NCI-H187 (cell line): Measurements from ENCODE around the gene KBTBD13.
"Not testable (repeated sequence)": the region's sequence is repeated elsewhere in the genome, so short reads cannot be mapped to it uniquely, and the experiment has no call there.

Source experiments
- DNase-seq, 2 experiments: peaks; one replicate each; lab custom pipeline; 2025; lab: John Stamatoyannopoulos, UW

Gene KBTBD13

DNA sequence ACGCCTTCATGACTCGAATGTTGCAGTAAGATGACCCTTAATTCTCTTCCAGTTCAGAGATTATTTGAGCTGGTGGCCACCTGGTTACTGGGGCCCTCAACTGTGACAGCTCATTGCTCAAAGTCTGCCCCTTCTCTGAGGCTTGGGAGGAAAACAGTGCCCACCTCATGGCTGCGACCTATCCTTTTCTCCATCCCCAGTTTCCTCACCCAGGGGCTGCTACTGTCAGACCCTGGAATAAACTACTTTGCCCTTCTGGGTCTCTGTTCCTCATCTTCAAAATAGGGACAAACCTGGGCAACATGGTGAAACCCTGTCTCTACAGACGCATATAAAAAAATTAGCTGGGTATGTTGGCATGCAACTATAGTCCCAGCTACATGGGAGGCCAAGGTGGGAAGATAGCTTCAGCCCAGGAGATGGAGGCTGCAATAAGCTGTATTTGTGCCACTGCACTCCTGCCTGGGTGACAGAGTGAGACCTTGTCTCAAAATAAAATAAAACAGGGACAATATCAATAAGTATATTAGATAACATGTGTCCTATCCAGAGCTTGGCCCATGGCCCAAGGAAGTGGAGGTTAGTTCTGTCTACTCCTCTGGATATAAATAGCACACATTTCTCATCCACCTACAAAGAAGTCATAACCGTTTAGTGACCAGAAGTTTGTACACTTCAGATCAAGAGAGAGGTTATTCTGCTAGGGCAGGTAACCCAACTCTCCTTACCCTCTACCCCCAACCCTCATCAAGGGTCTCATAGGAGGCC is 6.6 kb upstream of the KBTBD13 start:
- no peak for DNase-seq

DNA sequence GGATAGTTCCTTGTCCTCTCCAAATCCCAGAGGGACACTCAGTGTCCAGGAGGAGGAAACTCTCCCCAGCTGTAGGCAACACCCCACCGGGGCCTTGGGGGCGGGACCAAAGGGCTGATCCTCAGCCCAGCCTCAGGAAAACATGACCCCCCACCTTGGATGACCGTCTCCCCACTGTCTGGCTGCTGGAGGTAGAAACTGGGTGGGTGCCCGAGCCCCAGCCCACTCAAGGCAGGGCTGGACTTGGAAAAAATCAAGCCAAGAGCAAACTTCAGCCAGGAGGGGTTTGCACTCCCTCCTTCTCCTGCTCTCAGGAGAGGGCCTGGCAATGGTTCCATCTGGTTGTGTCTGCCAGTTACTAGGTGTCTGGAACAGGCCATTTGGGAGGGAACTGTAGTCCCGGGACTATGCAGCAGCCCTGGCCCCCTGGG is 5.2 kb upstream of the KBTBD13 start:
- DNase-seq = no peak

DNA sequence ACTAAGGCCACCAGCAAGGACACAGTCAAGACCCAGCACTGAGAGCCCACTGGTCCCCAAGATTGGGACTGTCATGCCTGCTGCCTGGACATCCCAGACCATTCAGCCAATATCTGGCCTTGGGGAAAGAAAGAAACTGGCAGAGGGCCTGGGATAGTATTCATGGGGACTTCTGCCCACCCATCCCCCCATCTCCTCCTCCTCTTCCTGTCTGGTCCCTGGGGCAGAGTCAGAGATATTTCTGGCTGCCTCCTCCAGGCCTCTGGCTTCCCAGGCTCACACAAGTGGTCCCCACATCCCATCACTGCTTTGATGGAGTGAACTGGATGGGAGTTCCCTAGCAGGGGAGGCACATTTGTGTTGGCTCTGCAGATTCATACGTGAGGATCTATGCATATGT is 4.5 kb upstream of the KBTBD13 start:
- DNase-seq = no peak

DNA sequence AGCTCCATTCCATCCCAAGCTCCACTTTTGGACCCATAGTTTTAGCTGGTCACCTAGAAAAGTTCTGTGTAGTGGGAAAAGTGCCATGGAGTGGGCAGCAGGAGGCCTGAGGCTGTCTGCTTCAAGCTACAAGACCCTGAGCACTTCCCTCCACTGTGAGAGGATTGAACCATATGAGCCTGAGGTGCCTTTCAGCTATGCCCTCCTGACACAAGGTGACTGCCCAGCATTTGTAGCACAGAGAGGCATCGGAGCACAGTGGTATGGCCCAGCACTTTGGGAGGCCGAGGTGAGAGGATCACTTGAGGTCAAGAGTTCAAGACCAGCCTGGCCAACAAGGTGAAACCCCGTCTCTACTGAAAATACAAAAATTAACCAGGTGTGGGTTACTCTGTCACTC is 3.9 kb upstream of the KBTBD13 start:
- no peak for DNase-seq

DNA sequence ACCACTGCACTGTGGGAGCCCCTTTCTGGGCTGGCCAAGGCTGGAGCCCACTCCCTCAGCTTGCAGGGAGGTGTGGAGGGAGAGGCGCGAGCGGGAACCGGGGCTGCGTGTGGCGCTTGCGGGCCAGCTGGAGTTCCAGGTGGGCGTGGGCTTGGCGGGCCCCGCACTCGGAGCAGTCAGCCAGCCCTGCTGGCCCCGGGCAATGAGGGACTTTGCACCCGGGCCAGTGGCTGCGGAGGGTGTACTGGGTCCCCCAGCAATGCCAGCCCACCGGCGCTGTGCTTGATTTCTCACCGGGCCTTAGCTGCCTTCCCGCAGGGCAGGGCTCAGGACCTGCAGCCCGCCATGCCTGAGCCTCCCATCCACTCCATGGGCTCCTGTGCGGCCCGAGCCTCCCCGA is 1.6 kb upstream of the KBTBD13 start:
- DNase-seq = not testable (repeated sequence)

DNA sequence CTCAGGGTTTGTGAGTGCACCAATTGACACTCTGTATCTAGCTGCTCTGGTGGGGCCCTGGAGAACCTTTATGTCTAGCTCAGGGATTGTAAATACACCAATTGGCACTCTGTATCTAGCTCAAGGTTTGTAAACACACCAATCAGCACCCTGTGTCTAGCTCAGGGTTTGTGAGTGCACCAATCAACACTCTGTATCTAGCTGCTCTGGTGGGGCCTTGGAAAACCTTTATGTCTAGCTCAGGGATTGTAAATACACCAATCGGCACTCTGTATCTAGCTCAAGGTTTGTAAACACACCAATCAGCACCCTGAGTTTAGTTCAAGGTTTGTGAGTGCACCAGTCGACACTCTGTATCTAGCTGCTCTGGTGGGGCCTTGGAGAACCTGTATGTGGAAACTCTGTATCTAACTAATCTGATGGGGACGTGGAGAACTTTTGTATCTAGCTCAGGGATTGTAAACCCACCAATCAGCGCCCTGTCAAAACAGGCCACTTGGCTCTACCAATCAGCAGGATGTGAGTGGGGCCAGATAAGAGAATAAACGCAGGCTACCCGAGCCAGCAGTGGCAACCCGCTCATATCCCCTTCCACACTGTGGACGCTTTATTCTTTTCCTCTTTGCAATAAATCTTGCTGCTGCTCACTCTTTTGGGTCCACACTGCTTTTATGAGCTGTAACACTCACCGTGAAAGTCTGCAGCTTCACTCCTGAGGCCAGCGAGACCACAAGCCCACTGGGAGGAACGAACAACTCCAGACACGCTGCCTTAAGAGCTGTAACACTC is 745 bp upstream of the KBTBD13 start:
- DNase-seq = not testable (repeated sequence)

DNA sequence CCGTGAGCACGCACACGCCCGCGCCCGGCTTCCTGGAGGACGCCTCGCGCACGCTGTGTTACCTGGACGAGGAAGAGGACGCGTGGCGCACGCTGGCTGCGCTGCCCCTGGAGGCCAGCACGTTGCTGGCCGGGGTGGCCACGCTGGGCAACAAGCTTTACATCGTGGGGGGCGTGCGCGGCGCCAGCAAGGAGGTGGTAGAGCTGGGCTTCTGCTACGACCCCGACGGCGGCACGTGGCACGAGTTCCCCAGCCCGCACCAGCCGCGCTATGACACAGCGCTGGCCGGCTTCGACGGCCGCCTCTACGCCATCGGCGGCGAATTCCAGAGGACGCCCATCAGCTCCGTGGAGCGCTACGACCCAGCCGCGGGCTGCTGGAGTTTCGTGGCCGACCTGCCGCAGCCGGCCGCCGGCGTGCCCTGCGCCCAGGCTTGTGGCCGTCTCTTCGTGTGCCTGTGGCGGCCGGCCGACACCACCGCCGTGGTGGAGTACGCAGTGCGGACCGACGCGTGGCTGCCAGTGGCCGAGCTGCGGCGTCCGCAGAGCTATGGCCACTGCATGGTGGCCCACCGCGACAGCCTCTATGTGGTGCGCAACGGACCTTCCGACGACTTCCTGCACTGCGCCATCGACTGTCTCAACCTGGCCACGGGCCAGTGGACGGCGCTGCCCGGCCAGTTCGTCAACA is 890 bp downstream of the KBTBD13 start:
- DNase-seq = no peak

DNA sequence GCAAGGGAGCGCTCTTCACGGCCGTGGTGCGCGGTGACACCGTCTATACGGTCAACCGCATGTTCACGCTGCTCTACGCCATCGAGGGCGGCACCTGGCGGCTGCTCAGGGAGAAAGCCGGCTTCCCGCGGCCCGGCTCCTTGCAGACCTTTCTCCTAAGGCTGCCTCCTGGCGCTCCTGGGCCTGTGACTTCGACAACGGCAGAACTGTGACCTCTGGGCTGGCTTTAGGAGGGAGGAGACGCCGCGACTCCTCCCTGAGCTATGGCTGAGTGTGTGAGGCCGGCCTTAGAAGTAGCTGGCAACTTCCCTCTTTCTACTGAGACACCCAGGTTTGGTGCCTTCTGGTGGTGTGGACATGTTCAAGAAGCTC is 1.4 kb downstream of the KBTBD13 start:
- DNase-seq = no peak

DNA sequence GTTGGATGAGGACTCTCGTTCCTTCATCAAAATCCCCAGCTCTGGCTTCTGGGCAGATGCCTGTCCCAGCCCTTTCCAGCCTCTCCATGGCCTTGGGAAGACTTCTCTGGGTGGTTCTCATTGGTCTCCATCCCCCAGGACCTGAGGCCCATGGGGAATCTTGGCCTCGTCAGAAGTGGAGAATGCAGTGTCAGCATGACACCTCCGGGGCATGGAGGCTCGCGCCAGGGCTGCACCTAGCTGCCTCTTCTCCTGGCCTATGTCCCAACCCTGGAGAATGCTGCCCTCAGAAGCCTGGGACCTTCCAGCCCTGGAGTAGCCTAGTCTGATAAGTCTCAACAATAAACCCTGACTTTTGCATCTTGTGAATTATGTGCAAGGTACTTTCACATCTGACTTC is 3.0 kb downstream of the KBTBD13 start:
- no peak for DNase-seq

DNA sequence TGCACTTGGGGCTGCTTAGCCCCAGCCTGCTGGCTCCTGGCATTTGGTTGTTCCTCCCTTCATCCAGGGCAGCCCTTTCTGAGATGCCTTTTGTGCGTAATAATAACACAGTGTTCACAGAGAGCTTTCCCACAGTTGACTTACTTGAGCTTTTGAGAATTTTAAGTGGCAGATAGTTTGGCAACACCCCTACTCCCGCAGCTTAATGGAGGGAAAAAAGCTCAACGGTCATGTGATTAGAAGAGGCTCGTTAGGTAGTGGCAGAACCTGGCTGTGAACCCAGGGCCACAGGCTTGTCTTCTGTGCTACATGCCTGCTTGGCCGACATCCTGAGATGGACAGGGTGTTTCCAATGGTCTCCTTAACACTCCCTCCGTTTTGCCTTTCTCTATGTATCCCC is 4.7 kb downstream of the KBTBD13 start:
- no peak for DNase-seq

DNA sequence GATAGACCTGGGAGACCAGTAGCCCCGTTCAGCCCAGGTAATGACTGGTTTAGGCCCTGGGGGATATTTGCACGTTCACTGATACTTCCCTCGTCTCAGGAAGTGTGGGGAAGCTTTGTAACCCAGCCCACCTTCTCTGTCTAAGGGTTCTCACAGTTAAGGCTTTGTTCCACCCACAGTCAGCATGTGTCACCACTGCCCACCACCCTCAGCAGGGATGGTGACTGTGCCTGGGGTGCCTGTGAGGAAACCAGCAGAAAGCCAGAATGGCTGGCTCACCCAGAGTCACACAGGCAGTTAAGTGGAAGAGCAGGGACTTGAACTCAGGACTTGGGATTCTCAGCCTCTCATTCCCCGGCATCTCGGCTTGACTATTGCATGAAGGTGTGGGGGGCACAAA is 5.2 kb downstream of the KBTBD13 start:
- DNase-seq = no peak

DNA sequence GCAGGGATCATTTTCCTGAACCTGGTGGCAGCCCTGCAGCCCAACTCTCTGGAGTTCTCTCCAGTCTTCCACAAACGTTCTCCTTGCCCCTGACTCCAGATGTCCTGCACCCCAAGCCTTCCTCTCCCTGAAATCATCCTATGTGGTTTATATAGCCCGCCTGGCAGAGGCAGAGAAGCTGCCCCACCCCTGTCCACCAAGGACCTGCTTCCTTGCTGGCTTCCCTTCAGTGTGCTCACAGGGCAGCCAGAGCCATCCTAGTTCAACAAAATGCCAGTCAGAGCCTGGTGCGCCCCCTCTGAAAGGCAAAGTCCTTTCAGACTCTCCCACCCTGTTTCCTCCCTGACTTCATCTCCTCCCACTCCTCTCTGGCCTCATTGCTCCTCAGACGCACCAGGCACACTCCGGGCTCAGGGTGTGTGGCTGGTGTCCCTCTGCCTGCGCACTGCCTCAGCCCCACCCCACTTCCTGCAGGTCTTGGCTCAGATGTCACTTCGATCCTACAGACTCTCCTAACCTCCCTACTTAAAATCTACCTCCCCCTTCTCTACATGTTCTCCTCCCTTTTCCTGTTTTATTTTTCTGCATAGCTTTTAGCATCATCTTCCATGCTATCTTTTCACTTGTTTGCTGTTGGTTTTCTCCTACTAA is 5.9 kb downstream of the KBTBD13 start:
- DNase-seq = no peak

DNA sequence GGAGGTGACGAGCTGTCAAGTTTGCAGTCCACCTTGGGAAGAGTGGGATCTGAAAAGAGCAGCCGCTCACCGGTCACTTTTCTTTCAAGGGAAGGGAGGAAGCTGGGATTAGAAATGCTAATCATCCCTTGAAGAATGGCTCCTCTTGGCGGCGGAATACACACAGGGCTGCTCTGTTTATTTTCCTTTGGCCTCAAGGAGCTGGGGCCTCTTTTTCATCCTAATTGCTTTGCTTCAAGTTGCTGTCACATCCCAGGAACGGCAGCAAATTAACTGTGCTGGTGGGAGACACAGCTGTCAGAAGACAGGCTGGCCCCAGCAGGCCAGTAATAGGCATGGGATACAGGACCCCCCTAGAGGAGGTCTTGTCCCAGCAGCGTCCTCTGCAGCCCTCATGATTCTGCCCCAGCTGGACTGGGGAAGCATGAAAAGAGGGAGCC is 6.7 kb downstream of the KBTBD13 start:
- DNase-seq = no peak

DNA sequence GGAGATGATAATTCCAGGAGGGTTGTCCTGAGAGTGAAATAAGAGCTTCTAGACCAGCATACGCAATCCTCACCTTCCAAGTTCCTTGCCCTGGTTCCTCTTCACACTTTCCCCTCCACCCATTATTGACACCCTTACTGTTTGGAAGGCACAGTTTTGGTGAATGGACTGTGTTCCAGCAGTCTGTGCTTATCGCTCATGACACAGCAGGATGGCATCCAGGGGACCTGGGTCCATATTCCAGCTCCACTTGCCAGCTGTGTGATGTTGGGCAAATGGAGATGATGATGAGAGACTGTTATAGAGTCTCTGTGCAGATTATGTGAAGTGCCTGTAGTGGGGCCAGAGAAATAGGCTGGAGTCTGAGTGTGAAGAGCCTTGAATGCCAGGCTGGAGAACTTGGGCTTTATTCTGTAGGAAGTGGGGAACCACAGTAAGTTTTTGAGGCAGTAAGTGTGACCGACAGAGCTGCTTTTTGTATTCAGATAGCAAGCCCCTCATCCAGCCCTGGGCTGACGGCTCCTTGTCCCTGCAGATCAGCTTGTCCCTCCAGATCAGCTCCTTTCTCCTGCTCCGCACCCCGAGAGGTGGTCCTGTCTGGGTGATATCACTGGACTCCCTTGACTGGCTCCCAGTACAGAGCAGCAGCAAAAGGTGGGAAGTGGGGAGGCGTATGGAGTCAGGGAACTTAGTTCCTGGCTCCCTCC is 8.1 kb downstream of the KBTBD13 start:
- DNase-seq = no peak

DNA sequence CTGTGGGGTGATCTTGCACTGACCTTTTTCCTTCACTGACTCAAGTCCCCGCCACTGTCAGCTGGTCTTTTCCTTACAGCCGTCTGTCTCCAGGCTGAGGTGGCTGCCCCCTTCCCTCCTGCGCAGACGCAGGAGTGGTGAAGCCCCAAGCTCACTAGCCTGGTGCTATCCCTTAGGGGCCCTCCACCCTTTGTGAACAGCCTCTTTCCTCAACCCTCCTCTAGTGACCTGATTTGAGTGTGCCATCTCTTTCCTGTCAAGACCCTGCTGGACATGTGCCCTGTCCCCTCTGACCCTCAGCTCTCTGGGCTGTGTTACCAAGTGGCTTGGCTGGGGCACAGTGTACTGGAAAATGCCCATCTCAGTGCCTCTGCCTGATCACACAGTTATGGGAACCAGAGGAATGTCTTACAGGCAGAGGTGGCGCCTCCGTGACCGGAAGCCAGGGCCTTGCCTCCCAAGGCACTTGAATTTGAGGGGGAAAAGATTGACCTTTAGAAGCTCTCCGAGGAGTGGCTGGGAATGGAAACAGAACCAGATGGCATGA is 8.7 kb downstream of the KBTBD13 start:
- no peak for DNase-seq

DNA sequence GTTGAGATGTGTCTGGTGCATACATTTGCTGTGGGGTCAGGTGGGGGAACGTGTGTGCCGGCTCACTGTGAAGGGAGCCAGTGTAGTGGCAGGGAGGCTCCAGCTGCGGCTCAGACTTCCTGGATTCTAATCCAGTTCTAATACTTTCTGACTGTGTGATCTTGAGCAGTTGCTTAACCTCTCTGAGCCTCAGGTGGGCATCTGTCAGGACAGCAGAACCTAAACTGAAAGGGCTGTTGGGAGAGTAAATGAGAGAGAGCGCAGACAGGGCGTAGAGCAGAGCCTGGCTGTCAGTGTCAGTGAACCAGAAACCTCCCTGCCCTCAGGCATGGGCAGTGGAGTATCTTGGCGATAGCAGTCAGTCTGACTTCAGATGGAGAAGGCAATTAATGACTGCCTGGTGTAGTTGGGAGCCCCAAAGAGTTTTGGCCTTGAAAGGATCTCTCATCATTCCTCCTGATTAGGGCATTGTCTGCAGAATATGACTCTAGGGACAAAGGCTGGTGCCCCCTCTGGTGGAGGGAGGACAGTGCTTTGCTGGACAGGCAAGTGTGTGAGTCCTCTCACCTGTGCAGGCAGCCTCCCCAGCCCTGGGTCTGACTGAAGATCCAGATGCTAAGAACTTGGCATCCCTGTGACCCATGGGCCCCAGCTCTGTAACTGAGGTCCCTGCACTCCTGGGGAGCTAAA is 9.6 kb downstream of the KBTBD13 start:
- DNase-seq = no peak

DNA sequence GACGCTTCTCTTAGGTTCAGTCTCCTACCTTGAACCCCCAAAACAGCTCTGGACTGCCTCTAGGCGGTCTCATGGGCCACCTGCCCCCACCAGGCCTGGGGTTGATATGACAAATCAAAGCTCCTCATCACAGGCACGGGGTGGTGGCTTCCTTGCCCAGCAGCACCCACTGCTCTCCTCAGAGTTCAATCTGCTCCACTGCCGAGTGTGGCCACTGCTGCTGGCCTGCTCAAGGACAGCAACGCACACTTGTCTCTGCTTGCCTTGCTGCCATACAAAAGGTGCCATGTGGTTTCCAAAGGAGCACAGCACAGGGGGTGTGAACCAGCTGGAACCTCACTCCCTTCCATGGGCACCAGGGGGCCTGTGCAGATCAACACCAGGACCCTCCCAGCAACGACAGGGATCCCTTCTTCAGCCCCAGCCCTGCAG is 10.2 kb downstream of the KBTBD13 start:
- DNase-seq = no peak

DNA sequence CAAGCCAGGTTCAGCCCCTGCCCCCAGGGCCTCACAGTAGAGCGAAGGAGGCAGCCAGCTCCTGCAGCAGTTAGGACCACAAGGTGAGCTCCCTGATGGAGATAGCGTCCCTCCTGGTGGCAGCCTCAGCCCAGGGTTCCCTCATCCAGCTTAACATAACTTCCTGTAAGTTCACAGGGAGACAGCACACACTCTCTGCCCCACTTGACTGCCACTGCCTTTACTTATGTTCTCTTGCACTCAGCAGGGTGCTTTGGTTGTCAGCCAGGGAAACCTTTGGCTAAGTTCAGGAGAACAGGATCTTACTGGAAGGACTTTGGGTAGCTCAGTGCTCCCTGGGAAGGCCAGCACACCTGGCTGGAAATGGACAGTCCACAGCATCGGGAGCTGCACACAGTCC is 10.9 kb downstream of the KBTBD13 start:
- DNase-seq = no peak

DNA sequence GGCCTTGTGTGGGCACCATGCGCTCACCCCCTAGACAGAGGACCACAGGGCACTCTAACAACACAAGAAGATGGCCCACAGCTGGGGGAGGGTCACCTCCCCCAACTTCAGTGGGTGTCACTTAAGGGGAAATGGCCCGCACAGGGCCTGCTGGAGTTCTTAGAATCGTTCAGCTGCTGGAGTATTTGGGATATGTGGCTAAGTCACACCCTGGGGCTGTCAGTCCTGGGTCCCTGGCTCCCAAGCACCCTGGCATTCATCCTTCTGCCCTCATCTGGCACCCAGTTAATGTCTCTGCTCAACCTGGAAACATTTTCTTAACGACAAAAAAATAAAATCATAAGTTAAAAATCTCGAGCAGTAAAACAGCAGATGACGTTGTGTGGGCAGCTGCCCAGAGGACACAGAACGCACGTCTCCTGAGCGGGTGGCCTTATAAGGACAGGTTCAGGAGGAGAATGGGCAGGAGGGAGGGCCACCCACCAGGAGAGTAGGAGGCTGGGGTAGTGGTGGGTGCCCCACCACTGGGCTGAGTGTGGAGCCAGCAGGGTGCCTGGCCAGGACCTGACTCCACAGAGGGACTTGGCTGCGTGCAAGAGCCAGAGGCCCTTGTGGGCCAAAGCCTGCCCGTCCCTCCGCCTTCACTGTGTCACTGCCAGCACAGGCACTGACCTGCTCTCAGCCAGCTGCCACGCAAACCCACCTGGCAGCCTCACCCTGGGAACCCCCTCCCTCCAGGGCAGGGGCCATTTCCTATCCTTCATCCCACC is 11.5 kb downstream of the KBTBD13 start:
- DNase-seq = no peak

DNA sequence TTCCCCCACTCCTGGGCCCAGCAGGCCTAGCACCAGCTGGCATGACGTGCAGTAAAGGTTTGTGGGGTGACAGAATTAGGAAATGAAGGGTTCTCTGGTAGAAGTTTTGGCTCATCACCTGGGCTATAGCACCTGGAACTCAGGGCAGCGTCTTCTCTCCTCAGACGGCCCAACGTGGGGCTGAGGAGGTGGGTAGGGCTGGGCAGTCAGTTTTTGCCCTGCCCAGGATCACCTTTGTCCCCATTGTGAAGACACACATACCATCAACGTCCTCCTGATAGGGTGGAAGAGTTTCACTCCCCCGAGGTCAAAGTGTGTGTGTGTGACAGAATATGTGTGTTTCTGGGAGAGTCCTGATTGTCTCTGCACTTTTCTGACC is 12.1 kb downstream of the KBTBD13 start:
- DNase-seq = no peak
